Liver (tissue), 9 donors: ENCODE results near the gene FOXRED2. TPM values are rescaled to one million over a fixed set of nuclear protein-coding genes. Genes with fewer than 3 reads are reported as not detected.

Source experiments
- DNase-seq: peaks from one replicate; pipeline ENCODE4 v3.0.0-alpha.2; 2017; ENCODE audit warnings: low spot score
- H3K27ac ChIP-seq, 2 donors: one replicate each; pipeline ENCODE4 v1.7.0; 2013; ENCODE audit warnings: inconsistent platforms in 2 of 2, low read length in 2 of 2, control low read depth in 1 of 2, low read depth in 1 of 2, mild to moderate bottlenecking in 1 of 2
- H3K27me3 ChIP-seq, 4 donors: one replicate each; pipeline versions ENCODE4 v1.6.1 to v1.7.0; 2013; ENCODE audit warnings: low read length in 3 of 4, inconsistent platforms in 1 of 4, mild to moderate bottlenecking in 1 of 4, moderate library complexity in 1 of 4; ENCODE audit not compliant: control insufficient read depth in 4 of 4, insufficient read depth in 4 of 4
- H3K36me3 ChIP-seq, 4 donors: one replicate each; pipeline versions ENCODE4 v1.6.1 to v1.7.0; 2013; ENCODE audit warnings: low read length in 3 of 4, mild to moderate bottlenecking in 3 of 4, low read depth in 1 of 4, moderate library complexity in 1 of 4; ENCODE audit not compliant: control insufficient read depth in 4 of 4, insufficient read depth in 3 of 4
- H3K4me1 ChIP-seq, 4 donors: one replicate each; pipeline versions ENCODE4 v1.6.1 to v1.7.0; 2013; ENCODE audit warnings: low read length in 3 of 4, mild to moderate bottlenecking in 3 of 4, moderate library complexity in 1 of 4; ENCODE audit not compliant: control insufficient read depth in 4 of 4, insufficient read depth in 4 of 4
- H3K4me3 ChIP-seq, 3 donors: one replicate each; pipeline versions ENCODE4 v1.6.1 to v1.7.0; 2013; ENCODE audit warnings: low read length in 3 of 3, control low read depth in 1 of 3, low read depth in 1 of 3, mild to moderate bottlenecking in 1 of 3
- H3K9ac ChIP-seq, 2 donors: one replicate each; pipeline ENCODE4 v1.7.0; 2013; ENCODE audit warnings: low read length in 2 of 2, mild to moderate bottlenecking in 2 of 2, moderate library complexity in 2 of 2, control low read depth in 1 of 2, low read depth in 1 of 2
- H3K9me3 ChIP-seq, 4 donors: one replicate each; pipeline versions ENCODE4 v1.6.1 to v1.7.0; 2013; ENCODE audit warnings: low read length in 3 of 4; ENCODE audit not compliant: control insufficient read depth in 4 of 4
- ATF3 ChIP-seq: IDR thresholded peaks from 2 replicates; pipeline ENCODE4 v1.6.1; 2016; ENCODE audit warnings: antibody characterized with exemption
- CTCF ChIP-seq: fragments of 150-350 bp; IDR thresholded peaks from 2 replicates; pipeline ENCODE4 v1.5.1; 2017; ENCODE audit warnings: improper control_type of control experiment, low read depth, low read length; ENCODE audit not compliant: missing input control
- FOXA1 ChIP-seq: IDR thresholded peaks from 2 replicates; pipeline ENCODE4 v1.6.1; 2016; ENCODE audit warnings: antibody characterized with exemption
- FOXA2 ChIP-seq: IDR thresholded peaks from 2 replicates; pipeline ENCODE4 v1.6.1; 2016; ENCODE audit warnings: antibody characterized with exemption
- GABPA ChIP-seq, 2 donors: IDR thresholded peaks in 1 of 2; conservative IDR thresholded peaks in 1 of 2; 2 replicates each; pipeline ENCODE4 v1.6.1; 2016; ENCODE audit warnings: antibody characterized with exemption in 2 of 2, mild to moderate bottlenecking in 1 of 2, moderate library complexity in 1 of 2
- HNF4A ChIP-seq, 2 donors: conservative IDR thresholded peaks; 2 replicates each; pipeline ENCODE4 v1.6.1; 2016; ENCODE audit warnings: antibody characterized with exemption in 2 of 2, mild to moderate bottlenecking in 2 of 2
- HNF4G ChIP-seq: IDR thresholded peaks from 2 replicates; pipeline ENCODE4 v1.6.1; 2016; ENCODE audit warnings: antibody characterized with exemption
- JUND ChIP-seq, 2 donors: IDR thresholded peaks; 2 replicates each; pipeline ENCODE4 v1.6.1; 2016; ENCODE audit warnings: antibody characterized with exemption in 2 of 2
- MAX ChIP-seq: IDR thresholded peaks from 2 replicates; pipeline ENCODE4 v1.6.1; 2016; ENCODE audit warnings: antibody characterized with exemption
- NR2F2 ChIP-seq: IDR thresholded peaks from 2 replicates; pipeline ENCODE4 v1.6.1; 2016; ENCODE audit warnings: antibody characterized with exemption
- REST ChIP-seq: IDR thresholded peaks from 2 replicates; pipeline ENCODE4 v1.6.1; 2016; ENCODE audit warnings: antibody characterized with exemption, mild to moderate bottlenecking
- RXRA ChIP-seq, 2 donors: IDR thresholded peaks; 2 replicates each; pipeline ENCODE4 v1.6.1; 2017 to 2018; ENCODE audit warnings: antibody characterized with exemption in 2 of 2, mild to moderate bottlenecking in 1 of 2
- SP1 ChIP-seq: IDR thresholded peaks from 2 replicates; pipeline ENCODE4 v1.6.1; 2018; ENCODE audit warnings: antibody characterized with exemption, mild to moderate bottlenecking
- TAF1 ChIP-seq: conservative IDR thresholded peaks from 2 replicates; pipeline ENCODE4 v1.6.1; 2016; ENCODE audit warnings: antibody characterized with exemption, mild to moderate bottlenecking
- ZBTB33 ChIP-seq: IDR thresholded peaks from 2 replicates; pipeline ENCODE4 v1.6.1; 2016; ENCODE audit warnings: antibody characterized with exemption
- WGBS: extraction: QIAGEN DNeasy Blood & Tissue Kit; methylation state at CpG from one replicate; pipeline ENCODE4 v1.1.7; 2013; 5-methylcytosine and 5-hydroxymethylcytosine counted together
- polyA plus RNA-seq, 2 donors: library from polyadenylated mRNA; stranded (reverse) in 1 of 2; unstranded in 1 of 2; fragments of 200-250 nt in 1 of 2; fragments of >200 nt in 1 of 2; fragmentation: Nextera tagmentation in 1 of 2; extraction: Ambion mirVana in 1 of 2; gene quantifications; one replicate each; pipeline versions ENCODE4 v1.2.1 to v1.2.3, GENCODE V29; 2013 to 2015
- total RNA-seq, 2 donors: library from RNA; depleted of rRNA; stranded (reverse); fragments of >200 nt; gene quantifications; one replicate each; pipeline ENCODE4 v1.2.3, GENCODE V29; 2014
- donor health status: healthy.
- donor health status: healthy.
- donor health status: healthy.
- donor health status: healthy.
- donor health status: healthy.

The FOXRED2 gene
- total and polyA plus RNA-seq, 4 donors = 5.1 to 15.0 (median 7.3) TPM

- H3K36me3 ChIP-seq = peaks cover 0 to 28% (median 6%) of the 10 kb centered on the region in 4 donors
- H3K27ac ChIP-seq = no peak overlapping the region
- H3K9ac ChIP-seq = no peak overlapping the region
- no peaks in the 10 kb centered on the region for H3K4me1 ChIP-seq
- no peaks in the 10 kb centered on the region for H3K27me3 ChIP-seq
- no peak for DNase-seq
- no peak overlapping the region for H3K4me3 ChIP-seq
- 96% methylated on average over 7 of the region's 7 CpGs for WGBS
- H3K9me3 ChIP-seq = no peaks in the 10 kb centered on the region
- no peak for TF ChIP-seq HNF4G
- no peak for TF ChIP-seq ATF3
- TF ChIP-seq FOXA2 = no peak
- no peak for TF ChIP-seq HNF4A (conservative IDR thresholded peaks at IDR 0.05)
- no peak for TF ChIP-seq REST
- no peak for TF ChIP-seq ZBTB33
- no peak for TF ChIP-seq MAX
- no peak for TF ChIP-seq RXRA (IDR thresholded peaks at IDR 0.05)
- TF ChIP-seq SP1 = no peak
- TF ChIP-seq JUND (IDR thresholded peaks at IDR 0.05) = no peak
- TF ChIP-seq TAF1 = no peak
- no peak for TF ChIP-seq NR2F2
- no peak for TF ChIP-seq FOXA1
- no peak for TF ChIP-seq GABPA (IDR thresholded peaks at IDR 0.05 in 1 of 2, conservative IDR thresholded peaks at IDR 0.05 in 1 of 2)
- no peak for TF ChIP-seq CTCF
Observed at GRCh38 chr22:36491155-36491554, 15.7 kb downstream of the FOXRED2 start.
